ENCODE data around the gene ATP6V0B. TPM values are rescaled to one million over a fixed set of nuclear protein-coding genes. Genes with fewer than 3 reads are reported as not detected.

Gene ATP6V0B
- total RNA-seq, 2 donors from 2014 or later, result 73.5 to 103 TPM

DNA sequence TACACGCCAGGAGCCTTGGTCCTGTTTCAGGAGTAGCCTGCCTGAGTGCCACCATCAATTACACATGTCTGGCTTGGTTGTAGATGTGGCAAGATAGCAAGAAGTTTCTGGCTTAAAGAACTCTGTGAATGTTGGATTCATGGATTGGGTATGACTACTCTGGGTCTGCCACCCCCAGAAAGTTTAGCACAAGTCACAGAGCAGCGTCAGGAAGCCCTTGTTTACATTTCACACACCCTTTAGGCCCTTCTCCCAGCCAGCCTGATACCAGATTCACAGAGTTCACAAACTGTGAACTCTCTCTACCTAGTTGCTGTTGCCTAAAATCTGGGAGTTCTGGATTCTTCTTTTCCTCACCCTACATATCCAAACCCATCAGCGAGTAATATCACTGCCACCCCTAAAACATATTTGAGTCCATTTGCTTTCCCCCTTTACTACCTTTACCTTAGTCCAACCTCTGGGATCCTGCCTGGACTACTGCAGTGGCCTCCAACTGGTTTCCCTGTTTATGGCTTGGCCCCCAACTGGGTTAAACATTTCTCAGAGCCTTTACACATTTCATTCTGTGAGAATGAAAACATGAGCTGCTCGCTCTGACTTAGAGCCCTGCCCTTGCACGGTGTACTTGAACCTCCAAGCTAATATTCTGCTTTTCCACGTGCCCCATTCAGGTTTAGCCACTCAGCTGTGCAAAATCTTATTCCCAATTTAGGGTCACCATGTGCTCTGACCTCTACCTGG lies 12.6 kb downstream of the ATP6V0B start:
- WGBS, 2 donors, result 72 to 75% methylated on average over 6 of the region's 6 CpGs
- DNase-seq, result no peak

GRCh38 chr1:43990271-43991199 lies 15.8 kb downstream of the ATP6V0B start:
- intact Hi-C loops (cut with DNase I), result no loop called here
- Histone ChIP-seq H3K4me3 (peak overlapping the region in 1 of 2 donors; percentile 38), H3K36me3 (replicated peaks in 1 of 2; ENCODE audit: insufficient read depth in 1 of 2, low read depth in 2 of 2) (no peaks in the 10 kb centered on the region), H3K27ac (peak overlapping the region; percentile 79 to 89 (median 84)), H3K9me3 (no peaks in the 10 kb centered on the region), H3K27me3 (no peaks in the 10 kb centered on the region), H3K4me1 (peaks cover 19% of the 10 kb centered on the region)
- 59 to 66% methylated on average over 10 to 19 of the region's 19 CpGs for WGBS, 2 donors
- ATAC-seq, result no peak
- TF ChIP-seq, protein P1, sequence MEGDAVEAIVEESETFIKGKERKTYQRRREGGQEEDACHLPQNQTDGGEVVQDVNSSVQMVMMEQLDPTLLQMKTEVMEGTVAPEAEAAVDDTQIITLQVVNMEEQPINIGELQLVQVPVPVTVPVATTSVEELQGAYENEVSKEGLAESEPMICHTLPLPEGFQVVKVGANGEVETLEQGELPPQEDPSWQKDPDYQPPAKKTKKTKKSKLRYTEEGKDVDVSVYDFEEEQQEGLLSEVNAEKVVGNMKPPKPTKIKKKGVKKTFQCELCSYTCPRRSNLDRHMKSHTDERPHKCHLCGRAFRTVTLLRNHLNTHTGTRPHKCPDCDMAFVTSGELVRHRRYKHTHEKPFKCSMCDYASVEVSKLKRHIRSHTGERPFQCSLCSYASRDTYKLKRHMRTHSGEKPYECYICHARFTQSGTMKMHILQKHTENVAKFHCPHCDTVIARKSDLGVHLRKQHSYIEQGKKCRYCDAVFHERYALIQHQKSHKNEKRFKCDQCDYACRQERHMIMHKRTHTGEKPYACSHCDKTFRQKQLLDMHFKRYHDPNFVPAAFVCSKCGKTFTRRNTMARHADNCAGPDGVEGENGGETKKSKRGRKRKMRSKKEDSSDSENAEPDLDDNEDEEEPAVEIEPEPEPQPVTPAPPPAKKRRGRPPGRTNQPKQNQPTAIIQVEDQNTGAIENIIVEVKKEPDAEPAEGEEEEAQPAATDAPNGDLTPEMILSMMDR (IDR thresholded peaks at IDR 0.05), result no peak
- TF ChIP-seq POLR2A (IDR thresholded peaks at IDR 0.05), result no peak
- peak in 1 of 4 donors; percentile 32 for DNase-seq

More for the DNA sequence above, 12.6 kb downstream of the ATP6V0B start:
- Histone ChIP-seq H3K27ac (peak overlapping the region in 1 of 4 donors; percentile 16), H3K36me3 (replicated peaks in 1 of 2; ENCODE audit: insufficient read depth in 1 of 2, low read depth in 2 of 2) (peaks cover 0 to 2% of the 10 kb centered on the region in 2 donors), H3K27me3 (no peaks in the 10 kb centered on the region), H3K4me3 (no peak overlapping the region), H3K9me3 (no peaks in the 10 kb centered on the region), H3K4me1 (peaks cover 14% of the 10 kb centered on the region)
- ATAC-seq, result no peak
- intact Hi-C loops (cut with DNase I), result no loop called here
- TF ChIP-seq, protein P1 (IDR thresholded peaks at IDR 0.05), result no peak
- no peak for TF ChIP-seq POLR2A (IDR thresholded peaks at IDR 0.05)

DNA sequence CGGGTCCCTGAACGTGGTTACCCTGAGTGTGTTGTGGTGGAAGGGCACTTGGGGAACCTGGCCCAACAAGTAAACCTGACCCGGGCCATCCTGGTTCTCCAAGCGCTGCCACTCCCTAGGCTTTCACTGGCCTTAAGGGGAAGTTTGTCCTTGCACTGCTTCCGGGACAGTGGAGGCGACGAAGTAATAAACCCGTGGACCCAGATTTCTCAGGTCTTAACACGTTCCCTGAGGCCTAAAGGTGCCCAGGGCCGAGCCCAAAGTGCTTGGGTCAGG lies 16.4 kb downstream of the ATP6V0B start:
- Histone ChIP-seq H3K27me3 (no peaks in the 10 kb centered on the region), H3K9me3 (no peaks in the 10 kb centered on the region), H3K4me3 (peak overlapping the region in 1 of 2 donors; percentile 38), H3K36me3 (replicated peaks in 1 of 2; ENCODE audit: insufficient read depth in 1 of 2, low read depth in 2 of 2) (no peaks in the 10 kb centered on the region), H3K27ac (peak overlapping the region; percentile 79 to 89 (median 84)), H3K4me1 (peaks cover 19% of the 10 kb centered on the region)
- WGBS, 2 donors, result 0% methylated on average over 4 to 10 of the region's 10 CpGs
- TF ChIP-seq, protein P1 (IDR thresholded peaks at IDR 0.05), result no peak
- peak in 1 of 3 donors; percentile 68 for TF ChIP-seq POLR2A (IDR thresholded peaks at IDR 0.05)
- no peak for ATAC-seq
- DNase-seq, result no peak
- intact Hi-C loops (cut with DNase I), result no loop called here

DNA sequence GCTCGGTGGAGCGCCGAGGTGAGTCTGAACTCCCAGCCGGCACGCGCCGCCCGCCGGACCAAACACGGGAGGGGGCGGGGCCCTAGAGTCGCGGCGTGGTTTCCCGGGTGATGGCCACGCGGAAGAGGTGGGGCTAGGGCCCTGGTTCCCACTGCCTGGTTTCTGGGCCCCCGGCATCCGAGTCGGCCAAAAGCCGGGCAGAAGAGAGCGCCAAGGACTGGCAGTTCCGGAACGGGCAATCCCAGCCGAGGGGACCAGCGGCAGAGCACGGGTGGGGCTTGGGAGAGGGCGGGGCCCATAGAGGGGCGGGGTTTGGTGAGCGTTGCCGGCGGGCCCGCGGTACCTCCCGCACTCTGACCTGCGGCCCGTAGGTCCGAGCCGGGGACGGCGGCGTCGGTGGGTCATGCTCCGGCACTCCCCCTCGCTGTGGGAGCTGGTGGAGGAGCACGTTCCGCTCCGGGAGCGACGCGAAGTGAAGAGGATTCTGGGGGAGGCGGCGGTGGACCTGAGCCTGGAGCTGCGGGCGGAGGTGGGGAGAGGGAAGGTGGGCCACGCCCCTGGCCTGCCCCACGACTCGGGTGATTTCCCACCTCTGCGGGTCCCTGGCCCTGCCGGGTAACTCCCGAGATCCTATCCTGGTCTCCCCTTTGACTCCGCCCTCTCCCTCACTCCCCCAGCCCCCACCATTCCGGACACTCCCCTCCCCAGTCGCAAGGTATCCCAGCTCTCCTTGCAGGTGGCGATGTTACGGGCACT lies 16.9 kb downstream of the ATP6V0B start, which contains the start of gene CCDC24:
Gene CCDC24, plus strand, starts transcription at position 124 of the 756 bp plus-strand sequence. Its CDS starts 280 bp downstream, at position 404.
- TF ChIP-seq, protein P1 (IDR thresholded peaks at IDR 0.05), result peak in 4 of 7 experiments; percentile 10 to 21 (median 11)
- TF ChIP-seq POLR2A (IDR thresholded peaks at IDR 0.05), result peak; percentile 39 to 73 (median 61)
- ATAC-seq, result peak; percentile 84
- Histone ChIP-seq H3K4me3 (peak within 1 kb of the TSS; percentile 38 to 65), H3K27ac (peak within 1 kb of the TSS; percentile 79 to 89 (median 84)), H3K9me3 (no peaks in the 10 kb centered on the region), H3K36me3 (replicated peaks in 1 of 2; ENCODE audit: insufficient read depth in 1 of 2, low read depth in 2 of 2) (no peaks in the 10 kb centered on the region), H3K27me3 (no peaks in the 10 kb centered on the region), H3K4me1 (peaks cover 19% of the 10 kb centered on the region)
- intact Hi-C loops (cut with DNase I), result no loop called here
- 1% methylated on average over 33 to 65 of the region's 66 CpGs for WGBS, 2 donors
- peak; percentile 88 to 93 (median 90) for DNase-seq

All from body of pancreas (tissue), 4 donors.